ENCODE data around the gene FGFR1OP2. TPM values are rescaled to one million over a fixed set of nuclear protein-coding genes. Genes with fewer than 3 reads are reported as not detected.
A peak's percentile ranks its signal among the peaks of the same experiment; 100 is the strongest.

FGFR1OP2 gene
- total and polyA plus RNA-seq, 5 donors from 2014 or later = 64.0 to 128 (median 120) TPM

GRCh38 chr12:26936559-26937442 lies 1.5 kb upstream of the FGFR1OP2 start:
- Mint-ChIP-seq H3K4me3 (peak overlapping the region; percentile 94 to 98 (median 96)), H3K9me3 (peaks cover 0 to 4% (median 0%) of the 10 kb centered on the region in 7 donors), H3K27ac (peak overlapping the region; percentile 94 to 100 (median 97)), H3K36me3 (peaks cover 10% of the 10 kb centered on the region), H3K27me3 (no peaks in the 10 kb centered on the region), H3K4me1 (peaks cover 45 to 74% (median 58%) of the 10 kb centered on the region in 4 donors)
- H3K4me3 ChIP-seq (ENCODE audit: low read depth, low read length) = peak overlapping the region; percentile 99
- H3K36me3 ChIP-seq (ENCODE audit: control insufficient read depth, insufficient read depth, low read length) = peaks cover 11% of the 10 kb centered on the region
- ATAC-seq (ENCODE audit: low read depth in 2 of 2) (no peak), DNase-seq (peak; percentile 3 to 40 (median 21))
- peak overlapping the region; percentile 99 for H3K27ac ChIP-seq (ENCODE audit: insufficient read depth, low read length, poor library complexity, severe bottlenecking)
- no peaks in the 10 kb centered on the region for H3K27me3 ChIP-seq (ENCODE audit: control insufficient read depth, insufficient read depth, low read length)
- peaks cover 66% of the 10 kb centered on the region for H3K4me1 ChIP-seq (ENCODE audit: control insufficient read depth, insufficient read depth, low read length, poor library complexity, severe bottlenecking)
- H3K9me3 ChIP-seq (ENCODE audit: control insufficient read depth in 2 of 2, low read length in 2 of 2) = no peaks in the 10 kb centered on the region

- H3K27me3 ChIP-seq (ENCODE audit: control insufficient read depth, insufficient read depth, low read length) = no peaks in the 10 kb centered on the region
- ATAC-seq (ENCODE audit: low read depth in 2 of 2) (no peak), DNase-seq (no peak)
- H3K4me3 ChIP-seq (ENCODE audit: low read depth, low read length) = peak overlapping the region; percentile 99
- Mint-ChIP-seq H3K4me3 (peak overlapping the region; percentile 94 to 98 (median 96)), H3K27me3 (no peaks in the 10 kb centered on the region), H3K27ac (peak overlapping the region; percentile 94 to 100 (median 97)), H3K36me3 (peaks cover 10% of the 10 kb centered on the region), H3K4me1 (peaks cover 44 to 74% (median 59%) of the 10 kb centered on the region in 4 donors), H3K9me3 (peaks cover 0 to 4% (median 0%) of the 10 kb centered on the region in 7 donors)
- peaks cover 11% of the 10 kb centered on the region for H3K36me3 ChIP-seq (ENCODE audit: control insufficient read depth, insufficient read depth, low read length)
- H3K4me1 ChIP-seq (ENCODE audit: control insufficient read depth, insufficient read depth, low read length, poor library complexity, severe bottlenecking) = peaks cover 69% of the 10 kb centered on the region
- no peaks in the 10 kb centered on the region for H3K9me3 ChIP-seq (ENCODE audit: control insufficient read depth in 2 of 2, low read length in 2 of 2)
- H3K27ac ChIP-seq (ENCODE audit: insufficient read depth, low read length, poor library complexity, severe bottlenecking) = peak overlapping the region; percentile 99
Measured at GRCh38 chr12:26937443-26937862, 817 bp upstream of the FGFR1OP2 start.

GRCh38 chr12:26938701-26939062 lies 412 bp downstream of the FGFR1OP2 start:
- Histone ChIP-seq H3K27me3 (ENCODE audit: control insufficient read depth, insufficient read depth, low read length) (no peaks in the 10 kb centered on the region), H3K36me3 (ENCODE audit: control insufficient read depth, insufficient read depth, low read length) (peaks cover 5% of the 10 kb centered on the region), H3K9me3 (ENCODE audit: control insufficient read depth in 2 of 2, low read length in 2 of 2) (no peaks in the 10 kb centered on the region), H3K27ac (ENCODE audit: insufficient read depth, low read length, poor library complexity, severe bottlenecking) (peak overlapping the region; percentile 99), H3K4me1 (ENCODE audit: control insufficient read depth, insufficient read depth, low read length, poor library complexity, severe bottlenecking) (peaks cover 74% of the 10 kb centered on the region), H3K4me3 (ENCODE audit: low read depth, low read length) (peak overlapping the region; percentile 99)
- Mint-ChIP-seq H3K9me3 (peaks cover 0 to 4% (median 0%) of the 10 kb centered on the region in 7 donors), H3K27ac (peak overlapping the region; percentile 94 to 100 (median 97)), H3K4me3 (peak overlapping the region; percentile 94 to 98 (median 96)), H3K4me1 (peaks cover 43 to 75% (median 57%) of the 10 kb centered on the region in 4 donors), H3K36me3 (peaks cover 4% of the 10 kb centered on the region), H3K27me3 (no peaks in the 10 kb centered on the region)
- ATAC-seq (ENCODE audit: low read depth in 2 of 2) (no peak), DNase-seq (peak; percentile 20 to 56 (median 29))

GRCh38 chr12:26939192-26939832 lies 1.0 kb downstream of the FGFR1OP2 start:
- Mint-ChIP-seq H3K27me3 (no peaks in the 10 kb centered on the region), H3K4me1 (peaks cover 44 to 75% (median 60%) of the 10 kb centered on the region in 4 donors), H3K27ac (peak overlapping the region; percentile 94 to 98 (median 97)), H3K4me3 (peak overlapping the region; percentile 94 to 98 (median 96)), H3K36me3 (peaks cover 4% of the 10 kb centered on the region), H3K9me3 (peaks cover 0 to 4% (median 0%) of the 10 kb centered on the region in 7 donors)
- H3K36me3 ChIP-seq (ENCODE audit: control insufficient read depth, insufficient read depth, low read length) = no peaks in the 10 kb centered on the region
- no peaks in the 10 kb centered on the region for H3K27me3 ChIP-seq (ENCODE audit: control insufficient read depth, insufficient read depth, low read length)
- H3K4me3 ChIP-seq (ENCODE audit: low read depth, low read length) = peak overlapping the region; percentile 99
- no peak for ATAC-seq (ENCODE audit: low read depth in 2 of 2)
- H3K27ac ChIP-seq (ENCODE audit: insufficient read depth, low read length, poor library complexity, severe bottlenecking) = peak overlapping the region; percentile 99
- H3K4me1 ChIP-seq (ENCODE audit: control insufficient read depth, insufficient read depth, low read length, poor library complexity, severe bottlenecking) = peaks cover 80% of the 10 kb centered on the region
- H3K9me3 ChIP-seq (ENCODE audit: control insufficient read depth in 2 of 2, low read length in 2 of 2) = no peaks in the 10 kb centered on the region
- DNase-seq = peak in 1 of 3 donors; percentile 47

GRCh38 chr12:26939953-26940352 lies 1.7 kb downstream of the FGFR1OP2 start:
- H3K9me3 Mint-ChIP-seq = peaks cover 0 to 4% (median 0%) of the 10 kb centered on the region in 7 donors
- peaks cover 2% of the 10 kb centered on the region for H3K36me3 ChIP-seq (ENCODE audit: control insufficient read depth, insufficient read depth, low read length)
- DNase-seq (no peak), ATAC-seq (ENCODE audit: low read depth in 2 of 2) (no peak)
- peaks cover 6% of the 10 kb centered on the region for H3K36me3 Mint-ChIP-seq
- no peaks in the 10 kb centered on the region for H3K27me3 Mint-ChIP-seq
- H3K27ac ChIP-seq (ENCODE audit: insufficient read depth, low read length, poor library complexity, severe bottlenecking) = peak overlapping the region; percentile 99
- H3K4me3 Mint-ChIP-seq = peak overlapping the region; percentile 94 to 98 (median 96)
- no peaks in the 10 kb centered on the region for H3K27me3 ChIP-seq (ENCODE audit: control insufficient read depth, insufficient read depth, low read length)
- peak overlapping the region; percentile 99 for H3K4me3 ChIP-seq (ENCODE audit: low read depth, low read length)
- peaks cover 77% of the 10 kb centered on the region for H3K4me1 ChIP-seq (ENCODE audit: control insufficient read depth, insufficient read depth, low read length, poor library complexity, severe bottlenecking)
- peak overlapping the region in 2 of 3 donors; percentile 94 to 98 for H3K27ac Mint-ChIP-seq
- no peaks in the 10 kb centered on the region for H3K9me3 ChIP-seq (ENCODE audit: control insufficient read depth in 2 of 2, low read length in 2 of 2)
- H3K4me1 Mint-ChIP-seq = peaks cover 40 to 72% (median 56%) of the 10 kb centered on the region in 4 donors

GRCh38 chr12:26940516-26941214 lies 2.4 kb downstream of the FGFR1OP2 start:
- peaks cover 70% of the 10 kb centered on the region for H3K4me1 ChIP-seq (ENCODE audit: control insufficient read depth, insufficient read depth, low read length, poor library complexity, severe bottlenecking)
- no peaks in the 10 kb centered on the region for H3K27me3 ChIP-seq (ENCODE audit: control insufficient read depth, insufficient read depth, low read length)
- H3K36me3 ChIP-seq (ENCODE audit: control insufficient read depth, insufficient read depth, low read length) = peaks cover 2% of the 10 kb centered on the region
- peaks cover 7% of the 10 kb centered on the region for H3K36me3 Mint-ChIP-seq
- H3K4me1 Mint-ChIP-seq = peaks cover 36 to 72% (median 56%) of the 10 kb centered on the region in 4 donors
- peaks cover 0 to 4% (median 0%) of the 10 kb centered on the region in 7 donors for H3K9me3 Mint-ChIP-seq
- H3K27me3 Mint-ChIP-seq = no peaks in the 10 kb centered on the region
- DNase-seq = peak in 2 of 3 donors; percentile 27 to 30
- peak overlapping the region; percentile 99 for H3K27ac ChIP-seq (ENCODE audit: insufficient read depth, low read length, poor library complexity, severe bottlenecking)
- H3K4me3 ChIP-seq (ENCODE audit: low read depth, low read length) = peak overlapping the region; percentile 99
- peak overlapping the region; percentile 66 to 98 (median 94) for H3K27ac Mint-ChIP-seq
- ATAC-seq (ENCODE audit: low read depth in 2 of 2) = no peak
- H3K9me3 ChIP-seq (ENCODE audit: control insufficient read depth in 2 of 2, low read length in 2 of 2) = no peaks in the 10 kb centered on the region
- peak overlapping the region; percentile 94 to 98 (median 96) for H3K4me3 Mint-ChIP-seq

- no peaks in the 10 kb centered on the region for H3K27me3 ChIP-seq (ENCODE audit: control insufficient read depth, insufficient read depth, low read length)
- Mint-ChIP-seq H3K36me3 (peaks cover 11% of the 10 kb centered on the region), H3K27ac (peak overlapping the region; percentile 83 to 96 (median 94)), H3K27me3 (no peaks in the 10 kb centered on the region), H3K4me3 (peak overlapping the region; percentile 94 to 98 (median 96)), H3K9me3 (peaks cover 0 to 4% (median 0%) of the 10 kb centered on the region in 7 donors), H3K4me1 (peaks cover 35 to 72% (median 55%) of the 10 kb centered on the region in 4 donors)
- H3K4me3 ChIP-seq (ENCODE audit: low read depth, low read length) = peak overlapping the region; percentile 99
- DNase-seq = peak in 2 of 3 donors; percentile 36 to 58
- peaks cover 2% of the 10 kb centered on the region for H3K36me3 ChIP-seq (ENCODE audit: control insufficient read depth, insufficient read depth, low read length)
- no peak for ATAC-seq (ENCODE audit: low read depth in 2 of 2)
- no peaks in the 10 kb centered on the region for H3K9me3 ChIP-seq (ENCODE audit: control insufficient read depth in 2 of 2, low read length in 2 of 2)
- peaks cover 69% of the 10 kb centered on the region for H3K4me1 ChIP-seq (ENCODE audit: control insufficient read depth, insufficient read depth, low read length, poor library complexity, severe bottlenecking)
- H3K27ac ChIP-seq (ENCODE audit: insufficient read depth, low read length, poor library complexity, severe bottlenecking) = peak overlapping the region; percentile 99
Measured at GRCh38 chr12:26941215-26941594, 2.9 kb downstream of the FGFR1OP2 start.

All from CD4-positive, CD25-positive, alpha-beta regulatory T cell (primary cell).